ENCODE data around the gene SWT1.

DNA sequence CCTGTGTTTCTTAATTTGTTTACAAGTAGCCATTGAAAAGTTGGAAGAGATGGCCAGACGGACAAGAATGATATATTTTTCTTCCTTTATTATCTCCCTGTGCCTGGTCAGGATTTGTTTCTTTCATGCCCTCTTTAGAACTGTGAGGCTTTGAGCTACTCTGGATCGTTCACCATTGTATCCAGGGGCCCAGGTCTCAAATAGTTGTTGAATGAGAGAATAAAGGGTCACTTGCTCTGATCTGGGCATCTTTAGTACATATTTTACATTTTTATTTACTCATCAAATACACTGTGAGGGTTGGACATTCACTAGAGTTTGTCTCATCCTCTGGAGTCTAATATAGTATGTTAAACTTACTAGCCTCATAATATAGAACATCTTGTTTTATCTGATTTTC is 111.4 kb downstream of the SWT1 start:
- TF ChIP-seq, protein P1, sequence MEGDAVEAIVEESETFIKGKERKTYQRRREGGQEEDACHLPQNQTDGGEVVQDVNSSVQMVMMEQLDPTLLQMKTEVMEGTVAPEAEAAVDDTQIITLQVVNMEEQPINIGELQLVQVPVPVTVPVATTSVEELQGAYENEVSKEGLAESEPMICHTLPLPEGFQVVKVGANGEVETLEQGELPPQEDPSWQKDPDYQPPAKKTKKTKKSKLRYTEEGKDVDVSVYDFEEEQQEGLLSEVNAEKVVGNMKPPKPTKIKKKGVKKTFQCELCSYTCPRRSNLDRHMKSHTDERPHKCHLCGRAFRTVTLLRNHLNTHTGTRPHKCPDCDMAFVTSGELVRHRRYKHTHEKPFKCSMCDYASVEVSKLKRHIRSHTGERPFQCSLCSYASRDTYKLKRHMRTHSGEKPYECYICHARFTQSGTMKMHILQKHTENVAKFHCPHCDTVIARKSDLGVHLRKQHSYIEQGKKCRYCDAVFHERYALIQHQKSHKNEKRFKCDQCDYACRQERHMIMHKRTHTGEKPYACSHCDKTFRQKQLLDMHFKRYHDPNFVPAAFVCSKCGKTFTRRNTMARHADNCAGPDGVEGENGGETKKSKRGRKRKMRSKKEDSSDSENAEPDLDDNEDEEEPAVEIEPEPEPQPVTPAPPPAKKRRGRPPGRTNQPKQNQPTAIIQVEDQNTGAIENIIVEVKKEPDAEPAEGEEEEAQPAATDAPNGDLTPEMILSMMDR (conservative IDR thresholded peaks at IDR 0.05; ENCODE audit: low read length), result no peak
- no peak for TF ChIP-seq EZH2phosphoT487 (IDR thresholded peaks at IDR 0.05; ENCODE audit: borderline replicate concordance)

Measured in Loucy (cell line).